GM12878 (cell line): Measurements from ENCODE around the gene KIF21A. TPM values are rescaled to one million over a fixed set of nuclear protein-coding genes. Genes with fewer than 3 reads are reported as not detected.

ENCODE experiments used
- ATAC-seq: fragments of 200-7000 bp; cut with Tn5 transposase; 3 replicates; pipeline ENCODE4 v1.9.1; 2020; ENCODE audit warnings: mild to moderate bottlenecking, moderate library complexity
- BruUV-seq: library from RNA; stranded (reverse); fragments of 400-500 nt; replicated peaks from 2 replicates; lab custom pipeline; 2021; lab: Mats Ljungman, UMichigan
- CTCF ChIA-PET: fragments of 300-600 bp; sonication (Branson Sonifier 250); formaldehyde crosslinking; extraction: SDS; loops from one replicate; lab custom pipeline; 2021; ENCODE audit warnings: inconsistent platforms; lab: Yijun Ruan, JAX
- POLR2A ChIA-PET: fragments of 350-600 bp; formaldehyde crosslinking; extraction: SDS; loops from one replicate; lab custom pipeline; 2021; ENCODE audit warnings: inconsistent platforms; lab: Charles Lee
- RAD21 ChIA-PET: fragments of 300-600 bp; sonication (Branson Sonifier 250); formaldehyde crosslinking; loops from one replicate; lab custom pipeline; 2023; ENCODE audit warnings: antibody characterized with exemption; ENCODE audit not compliant: unreplicated experiment; lab: Charles Lee
- SMC1A ChIA-PET: fragments of 300-600 bp; sonication (Branson Sonifier 250); formaldehyde crosslinking; loops from one replicate; lab custom pipeline; 2023; ENCODE audit not compliant: unreplicated experiment, uncharacterized antibody; lab: Charles Lee
- DNase-seq: peaks from one replicate; pipeline ENCODE4 v3.0.0-alpha.2; 2011; ENCODE audit warnings: low read depth, low spot score
- FAIRE-seq: peaks from 3 replicates; lab custom pipeline; 2011; peaks lifted over from hg19 to GRCh38; lab: Jason Lieb, UNC
- H2AFZ ChIP-seq: 2 replicates; pipeline ENCODE4 v1.6.0; 2011; ENCODE audit warnings: low read depth, low read length, control low read depth; ENCODE audit not compliant: control insufficient read depth
- H3K27ac ChIP-seq: 2 replicates; pipeline ENCODE4 v1.5.1; 2011; ENCODE audit warnings: control low read depth; ENCODE audit not compliant: control insufficient read depth, insufficient read depth
- H3K27me3 ChIP-seq, 2 experiments: replicated peaks in 1 of 2; 2 replicates each; pipeline versions ENCODE4 v1.6.0 to v1.6.1; 2011; ENCODE audit warnings: low read length in 1 of 2; ENCODE audit not compliant: control insufficient read depth in 2 of 2, insufficient read depth in 2 of 2
- H3K36me3 ChIP-seq, 2 experiments: 2 replicates each; pipeline ENCODE4 v1.5.1; 2011; ENCODE audit warnings: low read length in 1 of 2; ENCODE audit not compliant: control insufficient read depth in 2 of 2, insufficient read depth in 2 of 2
- H3K4me1 ChIP-seq: 2 replicates; pipeline ENCODE4 v1.6.1; 2011; ENCODE audit warnings: mild to moderate bottlenecking, low read length, moderate library complexity, mixed read lengths; ENCODE audit not compliant: control insufficient read depth, insufficient read depth
- H3K4me2 ChIP-seq: 2 replicates; pipeline ENCODE4 v1.6.0; 2011; ENCODE audit warnings: control low read depth; ENCODE audit not compliant: control insufficient read depth, insufficient read depth
- H3K4me3 ChIP-seq: fragments of 200-600 bp; sonication (generic); 2 replicates; pipeline ENCODE4 v1.5.1; 2016
- H3K79me2 ChIP-seq: 2 replicates; pipeline ENCODE4 v1.6.0; 2011; ENCODE audit warnings: low read length; ENCODE audit not compliant: control insufficient read depth, insufficient read depth
- H3K9ac ChIP-seq: 2 replicates; pipeline ENCODE4 v1.8.0; 2011; ENCODE audit warnings: low read length, control low read depth, mixed read lengths; ENCODE audit not compliant: control insufficient read depth, insufficient read depth
- H3K9me3 ChIP-seq: replicated peaks from 3 replicates; pipeline ENCODE4 v1.5.1; 2011; ENCODE audit warnings: mild to moderate bottlenecking, low read length; ENCODE audit not compliant: control insufficient read depth, insufficient read depth
- H4K20me1 ChIP-seq: 2 replicates; pipeline ENCODE4 v1.6.0; 2011; ENCODE audit not compliant: control insufficient read depth, insufficient read depth
- BCLAF1 ChIP-seq: fragments of 450-650 bp; IDR thresholded peaks from 2 replicates; pipeline ENCODE4 v1.6.1; 2017; ENCODE audit warnings: antibody characterized with exemption, mild to moderate bottlenecking, moderate library complexity
- BRCA1 ChIP-seq: IDR thresholded peaks from 2 replicates; pipeline ENCODE4 v1.6.1; 2011; ENCODE audit warnings: low read depth, low read length, improper control_type of control experiment
- CEBPZ ChIP-seq: fragments of 150-350 bp; IDR thresholded peaks from 2 replicates; pipeline ENCODE4 v1.6.1; 2016; ENCODE audit warnings: low read depth, low read length
- E4F1 ChIP-seq: fragments of 450-650 bp; IDR thresholded peaks from 2 replicates; pipeline ENCODE4 v1.6.1; 2018; ENCODE audit warnings: borderline replicate concordance, mild to moderate bottlenecking; ENCODE audit not compliant: partially characterized antibody
- EP300 ChIP-seq, 2 experiments: fragments of 150-350 bp in 1 of 2; IDR thresholded peaks; 2 replicates each; pipeline ENCODE4 v1.6.1; 2011 to 2012; ENCODE audit warnings: low read depth in 2 of 2, low read length in 2 of 2, borderline replicate concordance in 1 of 2, improper control_type of control experiment in 1 of 2, inconsistent platforms in 1 of 2; ENCODE audit not compliant: control insufficient read depth in 1 of 2
- HDGF ChIP-seq: fragments of 450-650 bp; IDR thresholded peaks from 2 replicates; pipeline ENCODE4 v1.6.1; 2016; ENCODE audit warnings: antibody characterized with exemption
- IRF4 ChIP-seq: IDR thresholded peaks from 2 replicates; pipeline ENCODE4 v1.6.1; 2011; ENCODE audit warnings: low read depth, low read length
- KLF5 ChIP-seq: fragments of 450-650 bp; IDR thresholded peaks from 2 replicates; pipeline ENCODE4 v1.6.1; 2014; ENCODE audit warnings: mild to moderate bottlenecking; ENCODE audit not compliant: partially characterized antibody
- MTA3 ChIP-seq: IDR thresholded peaks from 2 replicates; pipeline ENCODE4 v1.6.1; 2012; ENCODE audit warnings: low read length, inconsistent platforms, borderline replicate concordance
- NFXL1 ChIP-seq: fragments of 450-650 bp; IDR thresholded peaks from 2 replicates; pipeline ENCODE4 v1.6.1; 2017; ENCODE audit warnings: antibody characterized with exemption, mild to moderate bottlenecking, borderline replicate concordance
- NR2C1 ChIP-seq: fragments of 450-650 bp; IDR thresholded peaks from 2 replicates; pipeline ENCODE4 v1.6.1; 2017; ENCODE audit warnings: antibody characterized with exemption, mild to moderate bottlenecking, moderate library complexity
- PKNOX1 ChIP-seq: fragments of 450-650 bp; IDR thresholded peaks from 2 replicates; pipeline ENCODE4 v1.6.1; 2016; ENCODE audit warnings: mild to moderate bottlenecking
- RCOR1 ChIP-seq: conservative IDR thresholded peaks from 2 replicates; pipeline ENCODE4 v1.6.1; 2012; ENCODE audit warnings: low read depth, low read length, improper control_type of control experiment
- SMAD1 ChIP-seq: fragments of 450-650 bp; IDR thresholded peaks from 2 replicates; pipeline ENCODE4 v1.6.1; 2018; ENCODE audit warnings: mild to moderate bottlenecking, low read depth; ENCODE audit not compliant: partially characterized antibody
- in situ Hi-C: fragments of 300-500 bp; cut with MboI; formaldehyde crosslinking; loops from 9 replicates; pipeline ENCODE4 v1.14.3; 2018; ENCODE audit warnings: mixed read lengths
- intact Hi-C: fragments of 100-400 bp; cut with micrococcal nuclease; formaldehyde crosslinking; loops from one replicate; pipeline ENCODE4 v1.14.2; 2022; ENCODE audit not compliant: unreplicated experiment
- polyA plus RNA-seq, 11 experiments: library from polyadenylated mRNA; depleted of rRNA in 4 of 11; unstranded in 6 of 11; stranded (reverse) in 5 of 11; fragments of >200 nt; fragmentation: Nextera tagmentation in 4 of 11; fragmentation: Illumina TruSeq in 1 of 11; extraction: Ambion mirVana in 4 of 11; extraction: Trizol in 1 of 11; gene quantifications; 1 replicate in 1 of 11; 2 replicates in 10 of 11; pipeline versions ENCODE4 v1.2.1 to v1.2.3, GENCODE V29; 2011 to 2016; ENCODE audit warnings: inconsistent platforms in 2 of 11, missing spikeins in 2 of 11, low read depth in 1 of 11
- total RNA-seq, 4 experiments: library from RNA; depleted of rRNA in 3 of 4; stranded (reverse); fragments of >200 nt in 3 of 4; fragmentation: Illumina TruSeq in 1 of 4; extraction: Trizol in 1 of 4; gene quantifications; 2 replicates each; pipeline versions ENCODE4 v1.2.1 to v1.2.3, GENCODE V29; 2013 to 2021

Gene KIF21A
- total and polyA plus RNA-seq, 10 of the 15 experiments (the other 5 are each of a cell fraction or from before 2014, with no cell fraction given): 21.3 to 42.1 (median 24.5) TPM

- Histone ChIP-seq H3K4me2 (no peak overlapping the region), H3K4me3 (no peak overlapping the region), H3K36me3 (peaks cover 0 to 6% of the 10 kb centered on the region in 2 experiments; a peak in 2 of 4 replicates), H3K79me2 (no peaks in the 10 kb centered on the region), H3K9me3 (no peaks in the 10 kb centered on the region), H3K4me1 (peaks cover 10% of the 10 kb centered on the region; the same call in 1 of the 2 replicates), H2AFZ (no peak overlapping the region), H3K27ac (no peak overlapping the region), H4K20me1 (no peaks in the 10 kb centered on the region), H3K27me3 (no peaks in the 10 kb centered on the region), H3K9ac (no peak overlapping the region)
- in situ Hi-C loops (no loop called here), intact Hi-C loops (loop anchor here (5.0 kb wide), 1 partner anchor 48 kb away; no protein-coding TSS in a partner anchor)
- DNase-seq (no peak), FAIRE-seq (peak; percentile 13), ATAC-seq (no peak)
- RAD21 ChIA-PET: no interaction called here
- SMC1A ChIA-PET: interaction anchor here (0.9 to 2.1 kb wide), 5 partner anchors 10 to 74 kb away, joined by 3 to 8 read pairs (median 4); no protein-coding TSS in a partner anchor
- POLR2A ChIA-PET: no interaction called here
- no TSS peak for BruUV-seq
- CTCF ChIA-PET: interaction anchor here (0.6 to 1.2 kb wide), 4 partner anchors 10 to 337 kb away, joined by 3 read pairs; no protein-coding TSS in a partner anchor
- TF ChIP-seq KLF5: no peak
- no peak for TF ChIP-seq IRF4
- no peak for TF ChIP-seq CEBPZ
- no peak for TF ChIP-seq NR2C1
- TF ChIP-seq E4F1: no peak
- no peak for TF ChIP-seq NFXL1
- no peak for TF ChIP-seq HDGF
- TF ChIP-seq BRCA1: no peak
- no peak for TF ChIP-seq SMAD1
- TF ChIP-seq RCOR1: no peak
- no peak for TF ChIP-seq PKNOX1
- TF ChIP-seq MTA3: no peak
- no peak for TF ChIP-seq EP300 (IDR thresholded peaks at IDR 0.05; ENCODE audit: borderline replicate concordance in 1 of 2, control insufficient read depth in 1 of 2, low read depth in 2 of 2, low read length in 2 of 2)
- TF ChIP-seq BCLAF1: no peak
These were observed 88.0 kb downstream of the KIF21A start for GRCh38 chr12:39354955-39355354.
